Neural cell (in vitro differentiated cells): ENCODE results near the gene MPLKIP.

Experiments used
- EP300 ChIP-seq: fragments of 450-650 bp; conservative IDR thresholded peaks from 2 replicates; pipeline ENCODE4 v1.6.1; 2014; ENCODE audit warnings: antibody characterized with exemption, mild to moderate bottlenecking, moderate library complexity; ENCODE audit not compliant: poor library complexity, severe bottlenecking
- EZH2 ChIP-seq: fragments of 200-600, 300-800 bp; shearing (Covaris generic), sonication (generic); IDR thresholded peaks from 2 replicates; pipeline ENCODE4 v1.6.1; 2014; ENCODE audit warnings: antibody characterized with exemption, low read length, borderline replicate concordance, mild to moderate bottlenecking; ENCODE audit not compliant: insufficient read depth, poor library complexity, severe bottlenecking
- MXI1 ChIP-seq: fragments of 450-650 bp; conservative IDR thresholded peaks from 2 replicates; pipeline ENCODE4 v1.6.1; 2014; ENCODE audit warnings: antibody characterized with exemption, mild to moderate bottlenecking; ENCODE audit not compliant: poor library complexity, severe bottlenecking
- POLR2AphosphoS5 ChIP-seq: IDR thresholded peaks from 2 replicates; pipeline ENCODE4 v1.6.1; 2012
- RAD21 ChIP-seq: fragments of 450-650 bp; conservative IDR thresholded peaks from 2 replicates; pipeline ENCODE4 v1.6.1; 2014; ENCODE audit warnings: antibody characterized with exemption, mild to moderate bottlenecking, moderate library complexity
- REST ChIP-seq: IDR thresholded peaks from 2 replicates; pipeline ENCODE4 v1.6.1; 2012; ENCODE audit warnings: borderline replicate concordance
- SMC3 ChIP-seq: fragments of 450-650 bp; conservative IDR thresholded peaks from 2 replicates; pipeline ENCODE4 v1.6.1; 2014; ENCODE audit warnings: antibody characterized with exemption, mild to moderate bottlenecking, moderate library complexity; ENCODE audit not compliant: poor library complexity
- TAF1 ChIP-seq: IDR thresholded peaks from 2 replicates; pipeline ENCODE4 v1.6.1; 2012; ENCODE audit warnings: low read depth
- TF ChIP-seq, protein P1 (sequence below): fragments of 450-650 bp; IDR thresholded peaks from 2 replicates; pipeline ENCODE4 v1.5.1; 2014; ENCODE audit warnings: antibody characterized with exemption, mild to moderate bottlenecking, moderate library complexity; ENCODE audit not compliant: poor library complexity, severe bottlenecking

- TF ChIP-seq, protein P1, sequence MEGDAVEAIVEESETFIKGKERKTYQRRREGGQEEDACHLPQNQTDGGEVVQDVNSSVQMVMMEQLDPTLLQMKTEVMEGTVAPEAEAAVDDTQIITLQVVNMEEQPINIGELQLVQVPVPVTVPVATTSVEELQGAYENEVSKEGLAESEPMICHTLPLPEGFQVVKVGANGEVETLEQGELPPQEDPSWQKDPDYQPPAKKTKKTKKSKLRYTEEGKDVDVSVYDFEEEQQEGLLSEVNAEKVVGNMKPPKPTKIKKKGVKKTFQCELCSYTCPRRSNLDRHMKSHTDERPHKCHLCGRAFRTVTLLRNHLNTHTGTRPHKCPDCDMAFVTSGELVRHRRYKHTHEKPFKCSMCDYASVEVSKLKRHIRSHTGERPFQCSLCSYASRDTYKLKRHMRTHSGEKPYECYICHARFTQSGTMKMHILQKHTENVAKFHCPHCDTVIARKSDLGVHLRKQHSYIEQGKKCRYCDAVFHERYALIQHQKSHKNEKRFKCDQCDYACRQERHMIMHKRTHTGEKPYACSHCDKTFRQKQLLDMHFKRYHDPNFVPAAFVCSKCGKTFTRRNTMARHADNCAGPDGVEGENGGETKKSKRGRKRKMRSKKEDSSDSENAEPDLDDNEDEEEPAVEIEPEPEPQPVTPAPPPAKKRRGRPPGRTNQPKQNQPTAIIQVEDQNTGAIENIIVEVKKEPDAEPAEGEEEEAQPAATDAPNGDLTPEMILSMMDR = no peak
- no peak for TF ChIP-seq EZH2
- no peak for TF ChIP-seq EP300
- TF ChIP-seq SMC3 = no peak
- TF ChIP-seq POLR2AphosphoS5 = no peak
- TF ChIP-seq TAF1 = no peak
- no peak for TF ChIP-seq RAD21
- no peak for TF ChIP-seq REST
- TF ChIP-seq MXI1 = no peak
Observed at GRCh38 chr7:40137563-40137962, 3.1 kb upstream of the MPLKIP start.
